HG03064 (cell line): ENCODE measurements around the gene E2F7.
A peak's percentile ranks its signal among the peaks of the same experiment; 100 is the strongest.
"Not testable (repeated sequence)": the region's sequence is repeated elsewhere in the genome, so short reads cannot be mapped to it uniquely, and the experiment has no call there.

Experiments
- ATAC-seq: cut with Tn5 transposase; IDR thresholded peaks from one replicate; pipeline ENCODE4 v1.9.1; 2021; ENCODE audit warnings: low read depth; ENCODE audit not compliant: unreplicated experiment

The E2F7 gene, protein sequence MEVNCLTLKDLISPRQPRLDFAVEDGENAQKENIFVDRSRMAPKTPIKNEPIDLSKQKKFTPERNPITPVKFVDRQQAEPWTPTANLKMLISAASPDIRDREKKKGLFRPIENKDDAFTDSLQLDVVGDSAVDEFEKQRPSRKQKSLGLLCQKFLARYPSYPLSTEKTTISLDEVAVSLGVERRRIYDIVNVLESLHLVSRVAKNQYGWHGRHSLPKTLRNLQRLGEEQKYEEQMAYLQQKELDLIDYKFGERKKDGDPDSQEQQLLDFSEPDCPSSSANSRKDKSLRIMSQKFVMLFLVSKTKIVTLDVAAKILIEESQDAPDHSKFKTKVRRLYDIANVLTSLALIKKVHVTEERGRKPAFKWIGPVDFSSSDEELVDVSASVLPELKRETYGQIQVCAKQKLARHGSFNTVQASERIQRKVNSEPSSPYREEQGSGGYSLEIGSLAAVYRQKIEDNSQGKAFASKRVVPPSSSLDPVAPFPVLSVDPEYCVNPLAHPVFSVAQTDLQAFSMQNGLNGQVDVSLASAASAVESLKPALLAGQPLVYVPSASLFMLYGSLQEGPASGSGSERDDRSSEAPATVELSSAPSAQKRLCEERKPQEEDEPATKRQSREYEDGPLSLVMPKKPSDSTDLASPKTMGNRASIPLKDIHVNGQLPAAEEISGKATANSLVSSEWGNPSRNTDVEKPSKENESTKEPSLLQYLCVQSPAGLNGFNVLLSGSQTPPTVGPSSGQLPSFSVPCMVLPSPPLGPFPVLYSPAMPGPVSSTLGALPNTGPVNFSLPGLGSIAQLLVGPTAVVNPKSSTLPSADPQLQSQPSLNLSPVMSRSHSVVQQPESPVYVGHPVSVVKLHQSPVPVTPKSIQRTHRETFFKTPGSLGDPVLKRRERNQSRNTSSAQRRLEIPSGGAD

DNA sequence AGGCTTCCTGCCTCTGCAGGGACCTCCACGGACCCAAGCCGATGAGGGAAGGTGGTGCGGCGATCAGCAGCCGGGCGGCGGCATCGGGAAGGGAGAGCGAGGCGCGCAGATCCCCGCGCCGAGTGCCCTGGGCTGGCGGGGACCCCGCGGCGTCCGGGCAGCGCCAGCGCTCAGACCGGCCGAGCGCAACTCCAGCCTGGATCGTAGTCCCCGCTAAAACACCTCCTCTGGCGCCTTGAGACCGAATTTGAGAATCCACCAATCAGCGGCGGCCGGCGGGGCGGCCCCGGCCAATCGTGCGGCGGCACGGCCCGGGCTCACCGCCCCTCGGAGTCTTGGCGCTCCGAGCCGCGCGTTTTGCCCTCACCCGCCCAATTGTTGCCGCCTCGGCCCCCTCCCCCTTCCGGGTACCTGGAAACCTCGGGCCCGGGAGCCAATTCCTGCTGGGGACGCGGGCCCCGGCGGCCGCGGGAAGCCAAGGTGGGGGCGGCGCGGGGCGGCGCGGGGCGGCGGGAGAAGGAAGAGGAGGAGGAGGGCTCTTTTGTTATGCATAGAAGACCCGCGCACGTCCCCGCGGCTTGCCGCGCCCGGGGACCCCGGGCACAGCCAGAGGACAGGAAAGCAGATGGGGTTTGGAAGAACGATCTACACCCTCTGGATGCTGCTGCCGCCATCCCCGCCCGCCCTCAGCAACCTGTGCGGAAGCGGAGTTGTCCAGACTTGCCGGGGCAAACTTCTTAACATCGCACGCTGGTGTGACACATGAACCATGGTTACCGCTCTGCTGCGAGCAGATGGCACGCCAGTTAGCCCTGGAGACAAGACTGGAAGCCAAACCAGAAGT lies at the start of gene E2F7:
Gene E2F7 (minus strand): TSS at position 209 of the 844 bp plus-strand sequence. CDS start 934 bp downstream, outside the sequence.
- ATAC-seq = peak; percentile 67

DNA sequence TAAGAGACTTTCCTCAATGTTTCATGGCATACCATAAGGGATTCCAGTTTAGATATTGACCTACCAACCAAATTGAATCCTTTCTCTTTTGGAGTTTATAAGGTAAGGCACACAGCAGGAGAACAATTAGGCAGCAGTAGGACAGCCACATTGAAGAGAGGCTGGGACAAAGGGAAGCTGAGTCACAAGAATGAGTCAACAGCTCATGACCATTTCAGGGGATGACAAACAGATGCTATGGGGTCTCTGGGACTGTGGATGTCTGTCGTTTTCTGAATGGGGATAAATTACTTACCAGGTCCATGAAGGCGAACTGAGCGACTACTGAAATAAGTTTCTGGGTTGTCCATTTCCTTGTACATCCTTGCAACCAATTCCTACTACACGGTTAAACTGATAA lies 48.6 kb upstream of the E2F7 start:
- no peak for ATAC-seq

DNA sequence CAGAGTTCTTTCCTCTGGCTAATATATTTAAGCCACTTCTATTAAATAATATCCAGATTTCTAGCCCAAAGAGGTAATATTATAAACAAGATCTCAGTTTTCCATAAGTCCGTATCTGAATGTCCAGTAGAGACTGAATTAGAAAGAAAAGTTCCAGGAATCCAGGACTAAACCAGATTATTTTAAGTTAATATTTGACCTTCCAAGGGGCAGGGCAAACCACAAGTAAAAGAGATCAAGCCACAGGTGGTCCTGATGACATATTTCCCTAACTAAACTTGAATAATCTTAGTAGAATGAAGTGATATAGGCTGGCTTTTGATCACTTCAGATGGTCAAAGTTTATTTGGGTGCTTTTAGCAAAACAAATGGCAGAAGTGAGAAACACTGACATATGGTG lies 43.3 kb upstream of the E2F7 start:
- ATAC-seq = no peak

DNA sequence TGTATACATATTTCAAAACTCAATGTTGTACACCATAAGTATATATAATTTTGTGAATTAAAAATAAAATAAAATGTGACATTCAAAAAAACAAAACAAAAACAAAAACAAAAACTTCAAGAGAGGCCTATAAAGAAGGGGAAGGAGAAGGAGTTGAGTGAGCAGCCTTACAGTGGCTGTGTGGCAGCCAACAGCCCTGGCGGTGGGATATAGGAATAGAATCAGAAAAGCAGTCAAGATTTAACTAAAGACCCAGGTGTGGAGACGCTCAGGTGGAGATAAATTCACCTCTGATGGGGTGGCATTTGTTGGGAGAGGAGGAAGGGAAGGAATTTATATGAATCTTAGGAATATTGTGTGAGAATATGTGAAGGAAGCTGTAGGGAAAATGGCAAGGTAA lies 41.8 kb upstream of the E2F7 start:
- ATAC-seq = no peak

DNA sequence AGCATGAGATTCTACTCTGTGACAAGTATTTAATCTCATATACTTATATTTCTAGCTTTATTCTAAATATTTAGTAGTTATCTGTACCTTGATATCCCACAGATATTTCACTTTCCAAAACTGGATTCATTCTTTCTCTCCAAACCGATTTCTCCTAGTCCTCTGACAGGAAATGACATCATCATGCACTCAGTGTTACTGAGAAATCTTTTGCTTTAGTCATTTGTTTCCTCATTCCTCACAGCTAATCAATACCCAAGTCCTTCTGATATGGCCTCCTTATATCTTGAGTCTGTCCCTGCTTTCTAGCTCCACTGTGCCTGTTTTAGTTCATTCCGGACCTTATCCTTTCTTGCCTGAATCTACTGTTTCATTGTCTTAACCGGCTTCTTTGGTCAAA lies 39.4 kb upstream of the E2F7 start:
- ATAC-seq = no peak

DNA sequence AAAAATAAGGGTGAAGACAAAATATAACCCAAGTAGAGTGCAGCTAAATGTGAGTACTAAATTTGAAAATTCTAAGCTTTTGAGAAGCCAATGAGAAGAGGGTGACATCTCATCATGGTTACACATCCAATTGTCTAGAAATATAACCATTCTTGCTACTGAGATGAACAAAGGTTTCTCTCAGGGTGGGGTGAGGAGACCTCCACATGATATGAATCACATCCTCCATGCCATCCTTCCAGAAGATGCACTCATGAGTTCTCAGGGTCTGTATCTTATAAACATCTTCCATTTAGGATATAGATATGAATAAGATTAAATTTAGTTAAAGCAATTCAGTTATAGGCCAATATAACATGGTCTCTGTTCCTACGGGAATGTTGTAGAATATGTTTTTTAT lies 38.9 kb upstream of the E2F7 start:
- ATAC-seq = no peak

DNA sequence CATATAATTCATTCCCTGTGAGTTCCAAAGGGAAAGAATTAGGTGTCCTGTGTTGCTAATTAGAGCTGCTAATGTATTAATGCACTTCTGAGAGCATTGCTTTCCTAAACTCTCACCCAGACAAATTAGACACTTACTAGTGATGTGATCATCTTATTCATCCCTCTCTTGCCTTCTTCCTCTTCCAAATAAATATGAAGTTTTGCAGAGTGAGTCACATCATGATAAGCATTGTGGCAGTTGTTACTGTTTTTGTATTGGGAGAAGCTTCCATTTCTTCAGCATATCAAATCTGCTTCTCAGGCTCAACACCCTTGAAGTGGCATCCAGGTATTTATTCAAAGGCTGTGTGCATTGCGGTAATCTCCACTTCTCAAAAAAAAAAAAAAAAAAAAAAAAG lies 37.3 kb upstream of the E2F7 start:
- ATAC-seq = no peak

DNA sequence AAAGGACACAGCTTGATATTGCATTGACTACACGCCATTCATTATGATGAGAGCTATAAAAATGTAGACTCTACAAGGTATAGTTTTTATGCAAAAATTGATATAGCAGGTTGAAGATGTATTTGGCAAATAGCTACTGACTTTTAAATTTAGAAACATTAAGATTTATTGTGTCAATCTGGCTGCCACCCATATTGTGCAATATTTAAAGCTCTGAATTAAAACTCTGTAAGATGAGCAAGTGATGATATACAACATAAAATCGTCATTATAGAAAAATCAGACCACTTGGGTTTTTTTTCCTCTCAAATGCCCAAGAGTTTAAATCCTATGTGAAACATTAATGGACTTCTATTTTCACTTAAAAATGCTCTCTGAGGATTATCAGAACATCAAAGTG lies 36.8 kb upstream of the E2F7 start:
- ATAC-seq = no peak

DNA sequence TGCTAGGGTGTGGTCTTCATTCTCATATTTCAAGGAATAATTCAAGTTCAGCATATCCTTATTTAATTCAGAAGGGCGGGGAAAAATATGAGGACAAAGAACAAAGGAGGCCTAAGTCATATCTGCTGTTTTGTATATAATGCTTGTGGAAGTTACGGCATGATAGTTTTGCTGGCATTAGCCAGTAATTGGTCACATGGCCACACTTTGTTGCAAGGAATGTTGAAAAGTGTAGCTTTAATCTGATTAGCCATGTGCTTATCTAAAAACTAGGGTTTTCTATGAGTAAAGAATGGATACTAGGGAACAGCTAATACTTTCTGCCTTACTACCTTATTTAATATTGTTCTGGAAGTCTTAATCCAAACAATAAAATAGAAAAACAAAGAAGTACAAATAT lies 34.4 kb upstream of the E2F7 start:
- no peak for ATAC-seq

DNA sequence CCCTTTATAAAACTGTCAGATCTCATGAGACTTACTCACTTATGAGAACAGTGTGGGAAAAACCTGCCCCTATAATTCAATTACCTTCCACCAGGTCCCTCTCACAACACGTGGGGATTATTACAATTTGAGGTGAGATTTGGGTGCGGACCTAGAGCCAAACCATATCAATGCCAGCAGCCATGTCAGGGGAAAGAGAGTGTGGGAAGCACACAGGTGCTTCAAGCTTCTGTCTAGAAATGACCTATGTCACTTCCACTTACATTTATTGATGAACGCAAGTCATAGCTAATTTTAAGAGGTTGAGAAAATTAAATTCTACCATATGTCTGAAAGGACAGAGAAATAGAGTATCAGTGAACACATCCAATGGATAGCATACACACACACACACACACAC lies 32.5 kb upstream of the E2F7 start:
- no peak for ATAC-seq

DNA sequence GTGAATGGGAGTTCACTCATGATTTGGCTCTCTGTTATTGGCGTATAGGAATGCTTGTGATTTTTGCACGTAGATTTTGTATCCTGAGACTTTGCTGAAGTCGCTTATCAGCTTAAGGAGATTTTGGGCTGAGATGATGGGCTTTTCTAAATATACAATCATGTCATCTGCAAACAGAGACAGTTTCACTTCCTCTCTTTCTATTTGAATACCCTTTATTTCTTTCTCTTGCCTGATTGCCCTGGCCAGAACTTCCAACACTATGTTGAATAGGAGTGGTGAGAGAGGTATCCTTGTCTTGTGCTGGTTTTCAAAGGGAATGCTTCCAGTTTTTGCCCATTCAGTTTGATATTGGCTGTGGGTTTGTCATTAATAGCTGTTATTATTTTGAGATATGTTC lies 26.9 kb upstream of the E2F7 start:
- not testable (repeated sequence) for ATAC-seq

DNA sequence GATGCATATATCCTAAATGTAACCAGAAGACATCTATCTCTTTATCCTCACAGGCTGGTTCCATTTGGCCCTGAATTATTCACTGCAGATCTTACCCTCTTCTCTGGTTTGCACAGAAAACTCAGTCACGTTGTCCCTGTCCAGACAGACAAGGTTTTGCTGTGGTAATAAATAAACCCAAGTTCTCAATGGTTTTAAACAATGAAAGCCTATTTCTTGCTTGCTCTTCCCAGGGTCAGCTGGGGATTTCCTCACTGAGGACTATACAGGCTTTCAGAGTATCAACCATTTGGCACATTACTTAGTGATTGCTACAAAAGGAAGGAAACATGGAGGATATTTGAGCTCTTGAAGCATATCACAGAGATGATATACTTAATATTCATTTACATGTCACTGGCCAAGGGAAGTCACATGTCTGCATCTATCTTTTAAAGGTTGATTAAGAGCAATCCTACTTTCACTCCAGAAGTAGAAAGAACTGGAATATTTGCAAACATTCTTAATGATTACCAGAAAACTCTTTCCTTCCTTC lies 24.4 kb upstream of the E2F7 start:
- ATAC-seq = no peak

DNA sequence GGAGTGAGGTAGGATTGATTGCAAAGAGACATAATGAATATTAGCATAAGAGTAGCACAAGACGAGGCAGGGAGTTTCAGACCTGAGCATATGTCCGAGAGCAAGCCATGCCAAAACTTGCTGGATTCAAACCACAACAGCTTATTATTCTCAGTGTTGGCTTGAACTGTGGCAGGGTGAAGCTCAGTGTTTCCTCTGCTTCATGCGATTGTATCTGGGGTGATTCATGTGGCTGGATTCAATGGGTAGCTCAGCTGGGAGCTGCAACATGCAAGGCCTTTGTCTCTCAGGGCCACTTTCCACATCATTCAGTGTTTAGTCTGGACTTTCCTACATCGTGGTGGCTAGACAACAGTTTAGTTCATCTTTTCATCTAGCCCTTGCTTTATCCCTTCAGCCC lies 22.1 kb upstream of the E2F7 start:
- no peak for ATAC-seq

DNA sequence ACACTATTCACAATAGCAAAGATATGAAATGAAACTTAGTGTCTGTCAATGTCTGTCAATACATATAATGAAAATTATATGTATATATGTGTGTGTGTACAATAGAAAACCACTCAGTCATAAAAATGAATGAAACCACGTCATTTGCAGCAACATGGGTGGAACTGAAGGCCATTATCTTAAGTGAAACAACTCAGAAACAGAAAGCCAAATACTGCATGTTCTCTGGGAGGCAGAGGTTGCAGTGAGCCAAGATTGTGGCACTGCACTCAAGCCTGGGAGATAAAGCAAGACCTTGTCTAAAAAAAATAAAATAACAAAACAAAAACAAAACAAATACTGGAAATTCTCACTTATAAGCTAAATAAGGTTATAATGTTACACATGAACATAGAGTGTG lies 16.7 kb upstream of the E2F7 start:
- no peak for ATAC-seq

DNA sequence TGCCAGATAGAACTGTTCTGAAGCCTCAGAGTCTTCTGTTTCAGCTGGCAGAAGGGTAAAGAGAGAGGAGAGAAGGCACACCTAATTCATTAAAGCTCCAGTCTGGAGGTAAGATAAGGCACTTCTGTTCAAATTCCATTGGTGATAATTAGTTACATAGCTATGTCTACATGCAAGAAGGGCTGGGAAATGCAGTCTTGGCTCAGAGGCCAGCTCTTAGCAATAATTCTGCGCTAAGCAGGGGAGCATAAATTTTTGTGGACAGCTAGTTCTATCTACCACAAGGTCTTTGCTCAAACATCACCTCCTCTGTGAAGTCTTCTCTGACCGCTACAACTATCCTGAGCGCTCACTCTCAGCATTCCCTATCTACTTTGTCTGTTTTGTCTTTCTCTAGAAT lies 14.3 kb upstream of the E2F7 start:
- ATAC-seq = no peak

DNA sequence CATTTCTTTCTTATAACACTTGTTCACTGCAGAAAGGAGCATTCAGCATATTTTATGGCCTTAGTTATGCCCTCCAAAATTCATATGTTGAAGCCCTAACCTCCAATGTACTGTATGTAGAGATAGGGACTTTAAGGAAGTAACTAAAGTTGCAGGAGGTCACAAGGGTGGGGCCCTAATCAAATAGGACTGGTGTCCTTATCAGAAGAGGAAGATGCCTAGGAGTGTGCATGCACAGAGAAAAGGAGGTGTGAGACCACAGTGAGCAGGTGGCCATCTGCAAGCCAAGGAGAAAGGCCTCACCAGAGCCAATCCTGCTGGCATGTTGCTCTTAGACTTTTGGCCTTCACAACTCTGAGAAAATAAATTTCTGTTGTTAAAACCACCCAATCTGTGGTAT lies 12.9 kb upstream of the E2F7 start:
- ATAC-seq = no peak

DNA sequence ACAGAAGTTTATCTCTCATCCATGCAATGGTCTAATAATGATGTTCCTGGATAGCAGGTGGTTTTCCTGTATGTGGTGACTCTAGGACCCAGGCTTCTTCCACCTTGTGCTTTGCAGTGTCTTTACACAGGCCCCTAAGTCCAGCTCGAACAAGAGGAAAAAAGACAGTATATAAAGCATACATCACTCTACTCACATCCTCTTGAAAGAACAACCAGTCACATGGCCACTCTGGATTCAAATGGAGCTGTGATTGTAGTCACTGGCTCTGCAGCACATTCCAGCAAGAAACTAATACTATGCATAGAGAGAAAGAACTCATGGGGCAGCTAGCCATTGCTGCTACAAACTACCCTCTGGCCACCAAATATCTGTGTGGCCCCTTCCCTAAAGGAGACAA lies 11.5 kb upstream of the E2F7 start:
- no peak for ATAC-seq

DNA sequence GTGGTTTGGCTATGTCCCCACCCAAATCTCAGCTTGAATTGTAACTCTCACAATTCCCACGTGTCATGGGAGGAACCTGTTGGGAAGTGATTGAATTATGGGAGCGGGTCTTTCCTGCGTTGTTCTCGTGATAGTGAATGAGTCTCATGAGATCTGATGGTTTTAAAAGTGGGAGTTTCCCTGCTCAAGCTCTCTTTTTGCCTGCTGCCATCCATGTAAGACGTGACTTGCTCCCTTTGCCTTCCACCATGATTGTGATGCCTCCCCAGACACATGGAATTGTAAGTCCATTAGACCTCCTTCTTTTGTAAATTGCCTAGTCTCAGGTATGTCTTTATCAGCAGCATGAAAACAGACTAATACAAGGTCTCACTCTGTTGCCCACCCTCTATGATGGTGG lies 8.5 kb upstream of the E2F7 start:
- ATAC-seq = not testable (repeated sequence)

DNA sequence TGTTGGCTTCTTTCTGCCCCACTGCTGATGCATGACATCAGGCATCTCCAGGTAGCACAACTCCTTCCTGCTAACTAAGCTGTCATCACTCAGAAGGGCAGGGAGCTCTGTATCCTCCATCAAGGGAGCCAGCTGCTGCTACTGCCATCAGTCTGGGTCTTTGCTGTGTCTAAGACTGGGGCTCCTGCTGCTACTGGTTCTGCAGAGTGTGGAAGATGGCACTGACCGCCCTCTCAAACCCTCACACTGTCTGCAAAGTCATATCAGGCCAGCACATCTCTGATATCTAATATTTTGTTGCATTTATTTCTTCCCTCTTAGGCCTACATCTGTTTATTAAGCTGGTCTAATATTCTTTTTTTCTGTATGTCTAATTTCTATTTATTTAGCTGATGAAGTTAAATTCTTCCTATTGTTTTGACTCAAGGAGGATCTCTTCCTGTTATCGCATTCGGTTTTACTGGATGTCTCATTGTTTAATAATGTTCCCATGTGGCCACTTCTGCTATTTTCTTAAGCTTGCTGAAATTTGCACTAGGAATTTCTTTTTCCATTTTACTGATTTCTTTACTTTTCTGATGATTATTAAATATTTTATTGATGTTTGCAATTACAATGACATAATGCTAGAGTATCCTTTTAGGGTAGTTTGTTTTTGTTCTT lies 7.6 kb upstream of the E2F7 start:
- ATAC-seq = no peak

DNA sequence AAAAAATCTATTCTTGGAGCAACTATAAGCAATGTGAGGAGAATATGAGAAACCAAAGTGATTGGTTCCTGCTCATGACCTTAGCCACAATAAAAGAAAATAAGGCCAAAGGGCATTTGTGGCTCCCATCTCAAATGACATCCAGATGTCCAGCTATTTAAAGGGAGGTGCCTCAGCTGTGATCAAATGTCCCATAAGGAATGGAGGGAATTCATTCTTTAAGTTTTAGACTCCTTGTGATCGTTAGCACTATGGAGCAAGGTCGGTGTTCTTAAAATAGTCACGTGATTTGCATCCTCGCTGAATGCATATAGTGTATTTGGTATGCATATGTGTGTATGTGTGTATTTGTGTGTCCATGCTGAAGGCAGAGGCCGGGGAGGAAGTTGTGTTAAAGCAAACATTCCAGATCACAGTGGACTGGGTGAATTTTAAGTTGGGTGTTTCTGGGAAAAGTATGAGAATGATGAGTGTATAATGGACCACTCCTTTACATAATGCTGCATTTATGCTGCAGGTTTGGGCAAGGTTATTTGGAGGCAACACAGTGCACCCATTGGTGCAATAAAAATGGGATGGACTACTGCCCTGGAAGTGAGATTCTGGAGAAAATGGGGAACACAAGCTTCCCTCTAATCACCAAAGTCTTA lies 5.6 kb upstream of the E2F7 start:
- peak; percentile 5 for ATAC-seq
